ENCODE results near the gene DDX41. TPM values are rescaled to one million over a fixed set of nuclear protein-coding genes. Genes with fewer than 3 reads are reported as not detected.

The DDX41 gene
- polyA plus RNA-seq, 3 donors: 44.9 to 178 (median 70.3) TPM

DNA sequence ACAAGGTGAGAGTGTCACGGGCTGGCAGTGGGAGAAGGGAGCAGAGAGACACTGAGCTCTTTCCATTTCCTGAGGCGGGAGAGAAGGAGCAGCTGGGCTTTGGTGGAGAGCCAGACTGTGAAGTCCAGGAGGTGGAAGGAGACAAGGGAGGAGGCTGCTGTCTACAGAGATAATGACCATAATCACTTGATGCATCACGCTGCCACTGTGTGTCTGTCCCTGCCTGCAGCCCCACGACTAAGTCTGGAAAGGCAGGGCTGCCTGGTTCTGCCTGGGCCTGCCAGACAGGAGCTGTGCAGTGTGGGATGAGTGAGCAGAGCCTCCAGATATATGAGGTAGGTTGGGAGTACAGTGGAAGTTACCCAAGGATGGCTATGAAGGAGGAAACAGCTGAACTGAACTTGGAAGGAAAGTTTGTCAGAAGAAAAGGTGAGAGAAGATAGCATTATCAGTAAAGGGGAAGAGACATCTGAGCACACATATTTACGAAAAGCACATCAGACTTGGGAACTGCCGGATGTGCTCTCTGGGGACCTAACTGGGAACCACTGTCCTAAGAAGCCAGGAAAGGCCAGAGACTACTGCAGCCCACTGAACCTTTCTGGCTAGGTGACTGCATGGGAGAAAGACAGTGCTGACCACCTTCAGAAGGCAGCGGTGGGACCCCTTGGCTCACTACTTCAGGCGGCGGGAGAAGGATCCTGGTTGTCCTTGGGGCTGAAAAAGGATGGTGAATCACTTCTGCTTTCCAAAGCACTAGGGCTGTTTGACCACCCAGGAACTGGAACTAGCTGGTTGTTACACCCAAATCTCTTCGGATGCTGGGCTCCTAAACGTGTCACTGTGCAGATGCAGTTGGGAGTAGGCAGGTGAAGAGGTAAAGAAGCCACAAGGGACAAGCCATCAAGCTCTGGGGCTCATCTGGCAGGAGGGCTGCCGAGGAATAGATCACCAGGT lies 12.8 kb upstream of the DDX41 start:
- H3K27ac ChIP-seq (ENCODE audit: low read depth in 1 of 2, low read length in 2 of 2): no peak overlapping the region
- H3K4me3 ChIP-seq (replicated peaks in 1 of 3; ENCODE audit: low read depth in 2 of 3, low read length in 3 of 3): no peak overlapping the region
- Mint-ChIP-seq H3K27ac (peak overlapping the region in 4 of 7 donors; percentile 11 to 60 (median 36)), H3K4me3 (no peak overlapping the region), H3K27me3 (ENCODE audit: low read depth in 3 of 3) (peaks cover 0 to 3% (median 0%) of the 10 kb centered on the region in 3 donors), H3K36me3 (peaks cover 44 to 58% of the 10 kb centered on the region in 2 donors), H3K4me1 (peaks cover 3% of the 10 kb centered on the region), H3K9me3 (no peaks in the 10 kb centered on the region)
- no peaks in the 10 kb centered on the region for H3K27me3 ChIP-seq (ENCODE audit: control insufficient read depth in 2 of 2, insufficient read depth in 2 of 2, low read length in 2 of 2)
- no peak overlapping the region for H3K4me2 ChIP-seq (replicated peaks; ENCODE audit: extremely low read depth, low read length, poor library complexity, severe bottlenecking)
- no peaks in the 10 kb centered on the region for H3K79me2 ChIP-seq (ENCODE audit: insufficient read depth, low read length)
- intact Hi-C loops (cut with micrococcal nuclease): no loop called here
- peaks cover 72% of the 10 kb centered on the region for H4K20me1 ChIP-seq (ENCODE audit: insufficient read depth, low read length)
- DNase-seq: no peak
- no peak for TF ChIP-seq CTCF (IDR thresholded peaks at IDR 0.05)
- H3K36me3 ChIP-seq (replicated peaks in 1 of 2; ENCODE audit: control insufficient read depth in 1 of 2, insufficient read depth in 2 of 2, low read length in 2 of 2): peaks cover 90 to 97% of the 10 kb centered on the region in 2 donors
- 86% methylated on average over 11 of the region's 12 CpGs for WGBS (ENCODE audit: insufficient coverage)
- H2AFZ ChIP-seq (ENCODE audit: insufficient read depth, low read depth, low read length, poor library complexity, severe bottlenecking): no peak overlapping the region
- no peak overlapping the region for H3K9ac ChIP-seq (ENCODE audit: insufficient read depth, low read length, poor library complexity, severe bottlenecking)
- no peaks in the 10 kb centered on the region for H3K4me1 ChIP-seq (ENCODE audit: control insufficient read depth in 1 of 2, insufficient read depth in 2 of 2, low read length in 2 of 2)
- no peaks in the 10 kb centered on the region for H3K9me3 ChIP-seq (replicated peaks in 1 of 2; ENCODE audit: control insufficient read depth in 1 of 2, insufficient read depth in 1 of 2, low read length in 2 of 2)

- H4K20me1 ChIP-seq (ENCODE audit: insufficient read depth, low read length): peaks cover 67% of the 10 kb centered on the region
- Mint-ChIP-seq H3K9me3 (no peaks in the 10 kb centered on the region), H3K4me3 (no peak overlapping the region), H3K27me3 (ENCODE audit: low read depth in 3 of 3) (no peaks in the 10 kb centered on the region), H3K4me1 (peaks cover 3% of the 10 kb centered on the region), H3K36me3 (peaks cover 44 to 56% of the 10 kb centered on the region in 2 donors), H3K27ac (no peak overlapping the region)
- DNase-seq: no peak
- no peak overlapping the region for H3K9ac ChIP-seq (ENCODE audit: insufficient read depth, low read length, poor library complexity, severe bottlenecking)
- no peak overlapping the region for H3K4me2 ChIP-seq (replicated peaks; ENCODE audit: extremely low read depth, low read length, poor library complexity, severe bottlenecking)
- H3K4me3 ChIP-seq (replicated peaks in 1 of 3; ENCODE audit: low read depth in 2 of 3, low read length in 3 of 3): no peak overlapping the region
- H3K79me2 ChIP-seq (ENCODE audit: insufficient read depth, low read length): no peaks in the 10 kb centered on the region
- H2AFZ ChIP-seq (ENCODE audit: insufficient read depth, low read depth, low read length, poor library complexity, severe bottlenecking): no peak overlapping the region
- H3K27me3 ChIP-seq (ENCODE audit: control insufficient read depth in 2 of 2, insufficient read depth in 2 of 2, low read length in 2 of 2): no peaks in the 10 kb centered on the region
- H3K36me3 ChIP-seq (replicated peaks in 1 of 2; ENCODE audit: control insufficient read depth in 1 of 2, insufficient read depth in 2 of 2, low read length in 2 of 2): peaks cover 94 to 97% of the 10 kb centered on the region in 2 donors
- no peak for TF ChIP-seq CTCF (IDR thresholded peaks at IDR 0.05)
- no peaks in the 10 kb centered on the region for H3K4me1 ChIP-seq (ENCODE audit: control insufficient read depth in 1 of 2, insufficient read depth in 2 of 2, low read length in 2 of 2)
- intact Hi-C loops (cut with micrococcal nuclease): no loop called here
- H3K27ac ChIP-seq (ENCODE audit: low read depth in 1 of 2, low read length in 2 of 2): no peak overlapping the region
- no peaks in the 10 kb centered on the region for H3K9me3 ChIP-seq (replicated peaks in 1 of 2; ENCODE audit: control insufficient read depth in 1 of 2, insufficient read depth in 1 of 2, low read length in 2 of 2)
- WGBS (ENCODE audit: insufficient coverage): 100% methylated on average over 9 of the region's 10 CpGs
Observed at GRCh38 chr5:177528631-177529030, 11.9 kb upstream of the DDX41 start.

Measured in CD14-positive monocyte (primary cell).